DOHH2 (cell line): ENCODE results near the gene CDCA5.

Source experiments
- H3F3A ChIP-seq: fragments of 200-600 bp; sonication (generic), shearing (Covaris generic); 2 replicates; pipeline ENCODE4 v1.6.0; 2016; ENCODE audit warnings: antibody characterized with exemption, mild to moderate bottlenecking; ENCODE audit not compliant: control insufficient read depth, insufficient read depth
- H3K27ac ChIP-seq: fragments of 200-600 bp; sonication (generic); 2 replicates; pipeline ENCODE4 v1.5.1; 2014; ENCODE audit warnings: low read depth, mild to moderate bottlenecking, low read length, moderate library complexity
- H3K27me3 ChIP-seq: fragments of 200-600 bp; sonication (generic); 2 replicates; pipeline ENCODE4 v1.6.1; 2014; ENCODE audit warnings: mild to moderate bottlenecking, low read length, mixed read lengths; ENCODE audit not compliant: control insufficient read depth
- H3K36me3 ChIP-seq: fragments of 200-600 bp; sonication (generic); 2 replicates; pipeline ENCODE4 v1.6.1; 2014; ENCODE audit warnings: mild to moderate bottlenecking, low read length, moderate library complexity, mixed read lengths; ENCODE audit not compliant: control insufficient read depth
- H3K4me1 ChIP-seq: fragments of 200-600 bp; sonication (generic); 2 replicates; pipeline ENCODE4 v1.6.1; 2014; ENCODE audit warnings: mild to moderate bottlenecking, low read length, mixed read lengths; ENCODE audit not compliant: control insufficient read depth
- H3K4me2 ChIP-seq: fragments of 200-600 bp; sonication (generic); 2 replicates; pipeline ENCODE4 v1.6.0; 2014; ENCODE audit warnings: mild to moderate bottlenecking, low read length, moderate library complexity
- H3K4me3 ChIP-seq: fragments of 200-600 bp; sonication (generic); 2 replicates; pipeline ENCODE4 v1.5.1; 2014; ENCODE audit warnings: mild to moderate bottlenecking, low read length, mixed read lengths
- H3K79me2 ChIP-seq: fragments of 200-600 bp; sonication (generic); 2 replicates; pipeline ENCODE4 v1.6.1; 2014; ENCODE audit warnings: mild to moderate bottlenecking, low read length, mixed read lengths; ENCODE audit not compliant: control insufficient read depth
- H3K9me2 ChIP-seq: fragments of 200-600 bp; sonication (generic); replicated peaks from 2 replicates; pipeline ENCODE4 v1.6.1; 2014; ENCODE audit warnings: mild to moderate bottlenecking, low read length, mixed read lengths; ENCODE audit not compliant: control insufficient read depth
- H3K9me3 ChIP-seq: fragments of 200-600 bp; sonication (generic); 2 replicates; pipeline ENCODE4 v1.6.1; 2014; ENCODE audit warnings: antibody characterized with exemption, low read length, mixed read lengths; ENCODE audit not compliant: control insufficient read depth, insufficient read depth
- H4K20me1 ChIP-seq: fragments of 200-600 bp; sonication (generic); 2 replicates; pipeline ENCODE4 v1.6.0; 2014; ENCODE audit warnings: low read depth, mild to moderate bottlenecking, antibody characterized with exemption, low read length, moderate library complexity; ENCODE audit not compliant: control insufficient read depth, insufficient read depth
- EZH2phosphoT487 ChIP-seq: fragments of 200-600 bp; sonication (generic); IDR thresholded peaks from 2 replicates; pipeline ENCODE4 v1.6.1; 2017; ENCODE audit warnings: borderline replicate concordance, mild to moderate bottlenecking, antibody characterized with exemption, low read length, moderate library complexity, mixed read lengths
- TF ChIP-seq, protein P1 (sequence below): fragments of 200-600 bp; sonication (generic); IDR thresholded peaks from one replicate; pipeline ENCODE4 v1.5.1; 2014; ENCODE audit warnings: antibody characterized with exemption, mild to moderate bottlenecking, low read depth, low read length; ENCODE audit not compliant: poor library complexity, severe bottlenecking

CDCA5 gene

DNA sequence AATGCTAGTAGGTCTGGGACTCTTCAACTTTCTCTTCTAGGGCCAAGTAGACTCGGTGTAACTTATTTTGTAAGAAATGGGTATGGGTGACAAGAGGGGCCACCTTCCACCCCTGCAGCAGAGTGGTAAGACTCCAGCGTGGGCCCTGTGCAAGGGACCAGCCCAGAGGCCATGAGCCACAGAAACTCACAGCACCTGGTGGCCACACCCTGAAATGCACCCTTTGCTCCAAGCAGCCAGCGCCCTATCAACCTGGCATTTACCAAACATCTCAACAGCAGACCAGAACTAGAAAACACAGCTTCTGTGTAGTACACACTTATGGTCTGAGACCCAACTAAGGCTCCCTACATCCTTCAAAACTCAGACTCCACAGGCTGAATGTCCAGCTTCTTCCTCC lies 5.7 kb downstream of the CDCA5 start:
- Histone ChIP-seq H3K4me3 (peak overlapping the region; percentile 31), H3K36me3 (peaks cover 76% of the 10 kb centered on the region), H3K9me2 (no peaks in the 10 kb centered on the region), H4K20me1 (no peaks in the 10 kb centered on the region), H3K27ac (no peak overlapping the region), H3K79me2 (peaks cover 65% of the 10 kb centered on the region), H3F3A (no peaks in the 10 kb centered on the region), H3K4me1 (peaks cover 49% of the 10 kb centered on the region), H3K9me3 (no peaks in the 10 kb centered on the region), H3K4me2 (peak overlapping the region; percentile 37), H3K27me3 (no peaks in the 10 kb centered on the region)
- TF ChIP-seq EZH2phosphoT487 = no peak
- TF ChIP-seq, protein P1, sequence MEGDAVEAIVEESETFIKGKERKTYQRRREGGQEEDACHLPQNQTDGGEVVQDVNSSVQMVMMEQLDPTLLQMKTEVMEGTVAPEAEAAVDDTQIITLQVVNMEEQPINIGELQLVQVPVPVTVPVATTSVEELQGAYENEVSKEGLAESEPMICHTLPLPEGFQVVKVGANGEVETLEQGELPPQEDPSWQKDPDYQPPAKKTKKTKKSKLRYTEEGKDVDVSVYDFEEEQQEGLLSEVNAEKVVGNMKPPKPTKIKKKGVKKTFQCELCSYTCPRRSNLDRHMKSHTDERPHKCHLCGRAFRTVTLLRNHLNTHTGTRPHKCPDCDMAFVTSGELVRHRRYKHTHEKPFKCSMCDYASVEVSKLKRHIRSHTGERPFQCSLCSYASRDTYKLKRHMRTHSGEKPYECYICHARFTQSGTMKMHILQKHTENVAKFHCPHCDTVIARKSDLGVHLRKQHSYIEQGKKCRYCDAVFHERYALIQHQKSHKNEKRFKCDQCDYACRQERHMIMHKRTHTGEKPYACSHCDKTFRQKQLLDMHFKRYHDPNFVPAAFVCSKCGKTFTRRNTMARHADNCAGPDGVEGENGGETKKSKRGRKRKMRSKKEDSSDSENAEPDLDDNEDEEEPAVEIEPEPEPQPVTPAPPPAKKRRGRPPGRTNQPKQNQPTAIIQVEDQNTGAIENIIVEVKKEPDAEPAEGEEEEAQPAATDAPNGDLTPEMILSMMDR = peak; percentile 83

DNA sequence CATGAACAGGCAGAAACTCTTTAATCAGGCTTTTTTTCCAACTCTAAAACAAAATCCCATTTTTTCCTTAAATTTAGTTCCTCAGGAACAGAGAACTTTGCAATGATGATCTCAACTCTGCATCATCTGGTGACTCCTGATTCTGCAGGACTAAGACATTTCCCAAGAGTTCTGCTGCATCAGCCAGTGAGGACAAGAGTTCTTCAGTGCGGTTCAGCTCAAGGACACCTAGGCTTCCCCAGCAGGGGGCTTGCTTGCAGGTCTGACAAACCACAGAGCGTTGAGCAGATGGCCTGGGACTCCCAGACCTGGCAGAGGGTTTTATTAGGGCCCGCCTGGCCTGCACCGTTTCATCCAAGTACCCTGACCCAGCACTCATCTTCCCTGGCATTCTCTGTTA lies 6.4 kb downstream of the CDCA5 start:
- Histone ChIP-seq H3K4me3 (no peak overlapping the region), H3K9me3 (no peaks in the 10 kb centered on the region), H3K27me3 (no peaks in the 10 kb centered on the region), H4K20me1 (no peaks in the 10 kb centered on the region), H3K36me3 (peaks cover 69% of the 10 kb centered on the region), H3F3A (no peaks in the 10 kb centered on the region), H3K79me2 (peaks cover 58% of the 10 kb centered on the region), H3K27ac (no peak overlapping the region), H3K4me2 (no peak overlapping the region), H3K9me2 (no peaks in the 10 kb centered on the region), H3K4me1 (peaks cover 46% of the 10 kb centered on the region)
- TF ChIP-seq, protein P1 = no peak
- TF ChIP-seq EZH2phosphoT487 = no peak

GRCh38 chr11:65072631-65072966 lies 11.2 kb downstream of the CDCA5 start:
- H3F3A ChIP-seq = no peaks in the 10 kb centered on the region
- peaks cover 12% of the 10 kb centered on the region for H3K79me2 ChIP-seq
- no peaks in the 10 kb centered on the region for H3K27me3 ChIP-seq
- TF ChIP-seq, protein P1 = no peak
- no peak for TF ChIP-seq EZH2phosphoT487
- no peak overlapping the region for H3K4me3 ChIP-seq
- H3K36me3 ChIP-seq = peaks cover 23% of the 10 kb centered on the region
- H3K4me1 ChIP-seq = peaks cover 18% of the 10 kb centered on the region
- H3K4me2 ChIP-seq = peak overlapping the region; percentile 39
- no peak overlapping the region for H3K27ac ChIP-seq
- H3K9me3 ChIP-seq = no peaks in the 10 kb centered on the region
- no peaks in the 10 kb centered on the region for H3K9me2 ChIP-seq
- no peaks in the 10 kb centered on the region for H4K20me1 ChIP-seq
